GM12864 (cell line): Measurements from ENCODE around the gene TBKBP1.

Experiments
- DNase-seq: peaks from one replicate; pipeline ENCODE4 v3.0.0-alpha.2; 2011; ENCODE audit warnings: low read depth
- H3K4me3 ChIP-seq: 2 replicates; pipeline ENCODE4 v1.5.1; 2011; ENCODE audit warnings: mild to moderate bottlenecking, low read depth, low read length, control low read depth
- TF ChIP-seq, protein P1 (sequence below): IDR thresholded peaks from 2 replicates; pipeline ENCODE4 v1.5.1; 2011; ENCODE audit warnings: low read depth, mild to moderate bottlenecking, moderate library complexity, low read length, control low read depth, inconsistent platforms; ENCODE audit errors: missing control alignments

Gene TBKBP1

DNA sequence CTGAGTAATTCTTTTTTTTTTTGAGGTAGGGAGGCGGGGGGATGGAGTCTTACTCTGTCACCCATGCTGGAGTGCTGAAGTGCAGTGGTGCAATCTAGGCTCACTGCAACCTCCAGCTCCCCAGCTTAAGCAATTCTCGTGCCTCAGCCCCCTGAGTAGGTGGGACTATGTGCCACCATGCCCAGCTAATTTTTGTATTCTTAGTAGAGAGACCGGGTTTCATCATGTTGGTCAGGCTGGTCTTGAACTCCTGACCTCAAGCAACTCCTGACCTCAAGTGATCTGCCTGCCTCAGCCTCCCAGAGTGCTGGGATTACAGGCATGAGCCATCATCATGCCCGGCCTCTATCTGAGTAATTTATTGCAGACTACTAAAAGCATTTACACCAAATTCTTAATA, 24.9 kb upstream of the TBKBP1 start:
- TF ChIP-seq, protein P1, sequence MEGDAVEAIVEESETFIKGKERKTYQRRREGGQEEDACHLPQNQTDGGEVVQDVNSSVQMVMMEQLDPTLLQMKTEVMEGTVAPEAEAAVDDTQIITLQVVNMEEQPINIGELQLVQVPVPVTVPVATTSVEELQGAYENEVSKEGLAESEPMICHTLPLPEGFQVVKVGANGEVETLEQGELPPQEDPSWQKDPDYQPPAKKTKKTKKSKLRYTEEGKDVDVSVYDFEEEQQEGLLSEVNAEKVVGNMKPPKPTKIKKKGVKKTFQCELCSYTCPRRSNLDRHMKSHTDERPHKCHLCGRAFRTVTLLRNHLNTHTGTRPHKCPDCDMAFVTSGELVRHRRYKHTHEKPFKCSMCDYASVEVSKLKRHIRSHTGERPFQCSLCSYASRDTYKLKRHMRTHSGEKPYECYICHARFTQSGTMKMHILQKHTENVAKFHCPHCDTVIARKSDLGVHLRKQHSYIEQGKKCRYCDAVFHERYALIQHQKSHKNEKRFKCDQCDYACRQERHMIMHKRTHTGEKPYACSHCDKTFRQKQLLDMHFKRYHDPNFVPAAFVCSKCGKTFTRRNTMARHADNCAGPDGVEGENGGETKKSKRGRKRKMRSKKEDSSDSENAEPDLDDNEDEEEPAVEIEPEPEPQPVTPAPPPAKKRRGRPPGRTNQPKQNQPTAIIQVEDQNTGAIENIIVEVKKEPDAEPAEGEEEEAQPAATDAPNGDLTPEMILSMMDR, result no peak

GRCh38 chr17:47670064-47670463, 23.9 kb upstream of the TBKBP1 start:
- H3K4me3 ChIP-seq, result no peak overlapping the region
- TF ChIP-seq, protein P1, result no peak
- DNase-seq, result no peak

More for the DNA sequence above, 24.9 kb upstream of the TBKBP1 start:
- DNase-seq, result no peak
- H3K4me3 ChIP-seq, result no peak overlapping the region

DNA sequence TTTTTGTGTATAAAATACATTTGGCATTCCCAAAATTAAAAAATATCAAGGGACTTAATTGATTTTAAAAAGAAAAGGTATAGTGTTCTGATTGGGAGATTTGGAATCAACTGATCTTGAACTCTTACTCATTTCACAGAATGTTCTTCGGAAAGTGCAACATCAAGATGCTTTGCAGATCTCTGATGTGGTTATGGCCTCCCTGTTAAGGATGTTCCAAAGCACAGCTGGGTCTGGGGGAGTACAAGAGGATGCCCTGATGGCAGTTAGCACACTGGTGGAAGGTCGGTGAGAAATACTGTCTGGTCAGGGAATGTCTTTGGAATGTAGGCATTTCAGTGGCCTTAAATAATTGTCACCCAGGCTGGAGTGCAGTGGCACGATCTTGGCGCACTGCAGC, 19.5 kb upstream of the TBKBP1 start:
- DNase-seq, result no peak
- TF ChIP-seq, protein P1, result no peak
- no peak overlapping the region for H3K4me3 ChIP-seq

GRCh38 chr17:47675380-47676198, 18.4 kb upstream of the TBKBP1 start:
- DNase-seq, result no peak
- no peak overlapping the region for H3K4me3 ChIP-seq
- TF ChIP-seq, protein P1, result no peak

GRCh38 chr17:47676199-47676472, 17.8 kb upstream of the TBKBP1 start:
- DNase-seq, result no peak
- TF ChIP-seq, protein P1, result no peak
- H3K4me3 ChIP-seq, result no peak overlapping the region

DNA sequence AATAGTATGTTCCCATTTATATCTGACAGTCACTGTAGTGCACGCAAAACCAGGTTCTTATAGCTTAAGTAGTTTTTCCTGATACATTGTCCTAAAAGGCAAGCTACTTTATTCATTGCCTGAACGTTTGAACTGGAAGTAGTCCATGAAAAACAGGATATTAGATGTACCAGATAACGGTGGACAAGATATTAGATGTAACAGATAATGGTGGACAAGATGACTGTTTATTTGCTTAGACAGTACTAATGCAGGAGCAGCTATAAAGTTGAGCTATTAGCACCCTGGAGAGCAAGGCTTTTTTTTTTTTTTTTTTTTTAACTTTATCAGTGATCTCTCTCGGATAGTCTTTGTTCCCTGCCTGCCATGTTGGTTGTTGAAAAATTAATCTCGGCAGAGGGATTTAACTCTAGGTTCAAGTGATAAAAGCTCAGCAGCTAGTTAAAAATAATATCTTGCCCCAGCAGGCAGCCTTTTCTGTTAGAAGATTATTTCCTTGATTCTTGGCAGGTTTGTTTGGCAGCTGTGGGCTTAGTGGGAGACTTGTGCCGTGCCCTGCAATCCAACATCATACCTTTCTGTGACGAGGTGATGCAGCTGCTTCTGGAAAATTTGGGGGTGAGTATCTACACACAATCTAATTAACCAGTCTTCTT, 17.3 kb upstream of the TBKBP1 start:
- TF ChIP-seq, protein P1, result no peak
- DNase-seq, result no peak

More for the DNA sequence above, 17.3 kb upstream of the TBKBP1 start:
- H3K4me3 ChIP-seq, result no peak overlapping the region
